ENCODE measurements around the gene RBBP9. TPM values are rescaled to one million over a fixed set of nuclear protein-coding genes. Genes with fewer than 3 reads are reported as not detected.

RBBP9 gene
- total and polyA plus RNA-seq, 3 donors from 2014 or later, result 8.9 to 13.6 (median 11.6) TPM

DNA sequence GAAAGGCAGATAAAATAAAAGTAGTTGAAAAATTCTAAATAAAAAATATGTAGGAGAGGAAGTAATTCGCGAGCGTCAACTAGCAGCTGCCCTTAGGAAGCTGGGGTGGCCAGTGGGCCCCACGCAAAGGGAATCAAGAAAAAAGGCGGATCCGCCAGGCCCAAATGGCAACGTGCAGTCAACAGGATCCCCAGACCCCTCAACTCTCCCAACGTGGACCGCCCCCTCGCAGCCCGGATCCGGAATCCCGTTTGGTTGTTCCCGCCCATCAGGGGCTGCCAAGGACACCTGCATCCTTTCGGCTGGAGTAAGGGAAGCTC is 30.5 kb downstream of the RBBP9 start:
- peak overlapping the region in 1 of 2 donors; percentile 92 for H3K27ac ChIP-seq
- intact Hi-C loops (cut with DNase I; ENCODE audit: low total_unique reads), result no loop called here
- H3K4me3 ChIP-seq, result peak overlapping the region; percentile 84 to 91
- no peak for TF ChIP-seq POLR2A (IDR thresholded peaks at IDR 0.05)
- TF ChIP-seq, protein P1, sequence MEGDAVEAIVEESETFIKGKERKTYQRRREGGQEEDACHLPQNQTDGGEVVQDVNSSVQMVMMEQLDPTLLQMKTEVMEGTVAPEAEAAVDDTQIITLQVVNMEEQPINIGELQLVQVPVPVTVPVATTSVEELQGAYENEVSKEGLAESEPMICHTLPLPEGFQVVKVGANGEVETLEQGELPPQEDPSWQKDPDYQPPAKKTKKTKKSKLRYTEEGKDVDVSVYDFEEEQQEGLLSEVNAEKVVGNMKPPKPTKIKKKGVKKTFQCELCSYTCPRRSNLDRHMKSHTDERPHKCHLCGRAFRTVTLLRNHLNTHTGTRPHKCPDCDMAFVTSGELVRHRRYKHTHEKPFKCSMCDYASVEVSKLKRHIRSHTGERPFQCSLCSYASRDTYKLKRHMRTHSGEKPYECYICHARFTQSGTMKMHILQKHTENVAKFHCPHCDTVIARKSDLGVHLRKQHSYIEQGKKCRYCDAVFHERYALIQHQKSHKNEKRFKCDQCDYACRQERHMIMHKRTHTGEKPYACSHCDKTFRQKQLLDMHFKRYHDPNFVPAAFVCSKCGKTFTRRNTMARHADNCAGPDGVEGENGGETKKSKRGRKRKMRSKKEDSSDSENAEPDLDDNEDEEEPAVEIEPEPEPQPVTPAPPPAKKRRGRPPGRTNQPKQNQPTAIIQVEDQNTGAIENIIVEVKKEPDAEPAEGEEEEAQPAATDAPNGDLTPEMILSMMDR (IDR thresholded peaks at IDR 0.05), result no peak
- H3K27me3 ChIP-seq, result no peaks in the 10 kb centered on the region
- H3K9me3 ChIP-seq, result no peaks in the 10 kb centered on the region
- WGBS, 2 donors, result 0% methylated on average over 15 of the region's 15 CpGs
- H3K36me3 ChIP-seq (ENCODE audit: low read depth, missing control alignments), result no peaks in the 10 kb centered on the region
- peaks cover 11% of the 10 kb centered on the region for H3K4me1 ChIP-seq
- DNase-seq, result no peak

DNA sequence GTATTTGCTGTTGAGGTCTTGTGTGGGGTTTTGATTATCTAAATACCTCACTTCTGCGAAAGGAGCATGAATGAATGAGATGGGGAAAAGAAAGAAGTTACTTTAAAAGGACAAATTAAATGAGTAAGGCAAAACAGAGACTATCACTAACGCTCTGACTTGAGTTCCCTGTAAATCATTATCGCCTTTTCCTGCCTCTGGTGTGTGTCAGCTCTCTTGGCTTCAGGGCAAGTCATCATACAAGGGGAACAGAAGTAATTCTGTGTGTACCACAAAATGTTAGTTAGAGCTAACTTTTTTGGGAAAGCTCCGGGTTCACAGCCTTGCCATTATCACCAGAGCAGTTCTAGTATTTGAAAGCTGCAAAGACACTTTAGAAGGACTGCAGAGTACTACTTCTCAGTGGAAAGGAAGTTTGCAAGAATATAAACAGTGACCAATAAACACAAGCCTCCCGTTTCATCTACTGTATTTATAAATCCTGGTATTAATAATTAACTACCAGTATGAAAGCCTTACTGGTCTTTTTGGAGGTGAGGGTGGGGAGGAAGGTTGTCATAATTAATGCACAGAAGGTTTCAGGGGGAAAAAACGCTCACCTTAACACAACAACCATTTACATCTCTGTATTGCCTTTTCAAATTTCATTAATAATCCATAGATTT is 31.4 kb downstream of the RBBP9 start:
- Histone ChIP-seq H3K4me3 (peak overlapping the region in 1 of 2 donors; percentile 84), H3K27me3 (no peaks in the 10 kb centered on the region), H3K4me1 (peaks cover 11% of the 10 kb centered on the region), H3K36me3 (ENCODE audit: low read depth, missing control alignments) (no peaks in the 10 kb centered on the region), H3K27ac (no peak overlapping the region), H3K9me3 (no peaks in the 10 kb centered on the region)
- no peak for DNase-seq
- TF ChIP-seq, protein P1 (IDR thresholded peaks at IDR 0.05), result no peak
- no peak for TF ChIP-seq POLR2A (IDR thresholded peaks at IDR 0.05)
- intact Hi-C loops (cut with DNase I; ENCODE audit: low total_unique reads), result no loop called here
- WGBS, 2 donors, result 52% methylated on average over 6 of the region's 6 CpGs

DNA sequence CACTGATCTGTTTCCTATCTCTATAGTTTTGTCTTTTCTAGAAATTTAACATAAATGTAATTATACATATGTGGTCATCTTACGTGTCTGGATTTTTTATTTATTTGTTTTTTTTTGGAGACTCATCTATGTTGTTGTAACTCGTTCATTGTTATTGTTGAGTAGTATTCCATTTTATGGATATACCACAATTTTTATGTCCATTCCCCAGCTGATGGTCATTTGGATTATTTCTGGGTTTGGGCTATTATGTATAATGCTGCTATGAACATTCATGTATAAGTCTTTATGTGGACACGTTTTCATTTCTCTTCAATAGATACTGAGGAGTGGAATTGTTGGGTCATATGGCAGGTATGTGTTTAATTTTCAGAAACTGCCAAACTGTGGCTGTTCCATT is 40.4 kb downstream of the RBBP9 start:
- Histone ChIP-seq H3K27me3 (no peaks in the 10 kb centered on the region), H3K27ac (no peak overlapping the region), H3K36me3 (ENCODE audit: low read depth, missing control alignments) (no peaks in the 10 kb centered on the region), H3K4me1 (no peaks in the 10 kb centered on the region), H3K4me3 (no peak overlapping the region), H3K9me3 (no peaks in the 10 kb centered on the region)
- 89 to 90% methylated on average over 3 of the region's 3 CpGs for WGBS, 2 donors
- DNase-seq, result no peak
- TF ChIP-seq, protein P1 (IDR thresholded peaks at IDR 0.05), result no peak
- no peak for TF ChIP-seq POLR2A (IDR thresholded peaks at IDR 0.05)
- intact Hi-C loops (cut with DNase I; ENCODE audit: low total_unique reads), result no loop called here

DNA sequence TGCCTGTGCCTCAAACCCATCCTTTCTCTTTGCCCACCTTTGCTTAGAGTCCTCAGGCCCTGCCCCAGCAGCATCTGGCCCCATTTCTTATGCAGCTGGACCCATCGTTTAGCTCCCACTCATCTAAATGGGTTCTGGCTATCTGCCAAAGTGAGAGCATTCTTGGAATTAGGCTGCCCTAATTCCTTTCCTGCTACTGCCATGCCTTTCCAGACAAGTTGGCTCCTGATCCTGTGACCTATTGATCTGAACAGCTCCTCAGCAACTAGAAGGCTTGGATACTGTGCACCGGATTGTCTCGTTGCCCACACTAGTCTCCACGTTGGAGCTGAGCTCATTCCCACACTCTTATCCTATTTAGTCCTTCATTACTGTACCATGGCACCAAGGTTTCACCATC is 53.1 kb downstream of the RBBP9 start:
- TF ChIP-seq POLR2A (IDR thresholded peaks at IDR 0.05), result no peak
- TF ChIP-seq, protein P1 (IDR thresholded peaks at IDR 0.05), result no peak
- DNase-seq, result no peak
- Histone ChIP-seq H3K27me3 (no peaks in the 10 kb centered on the region), H3K4me3 (no peak overlapping the region), H3K27ac (no peak overlapping the region), H3K4me1 (no peaks in the 10 kb centered on the region), H3K9me3 (no peaks in the 10 kb centered on the region), H3K36me3 (ENCODE audit: low read depth, missing control alignments) (no peaks in the 10 kb centered on the region)
- intact Hi-C loops (cut with DNase I; ENCODE audit: low total_unique reads), result no loop called here
- WGBS, 2 donors, result 45 to 74% methylated on average over 4 of the region's 4 CpGs

DNA sequence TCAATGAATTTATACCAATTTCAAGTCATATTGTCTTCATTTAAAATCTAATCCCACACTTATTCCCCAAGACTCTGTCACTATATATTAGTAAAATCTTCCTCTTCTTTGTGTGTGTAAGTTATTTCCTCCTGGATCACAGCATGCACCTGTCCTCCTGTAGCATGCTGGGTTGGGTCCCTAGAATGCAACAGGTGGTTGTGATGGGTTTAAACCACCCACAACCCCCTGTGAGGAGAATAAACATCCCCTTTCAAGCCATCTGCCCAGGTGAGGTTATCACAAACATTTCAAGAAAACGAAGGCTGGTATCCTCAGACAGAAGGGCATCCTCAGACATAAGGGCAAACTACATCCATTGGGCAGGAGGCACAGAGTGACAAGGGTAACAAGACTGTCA is 56.6 kb downstream of the RBBP9 start:
- intact Hi-C loops (cut with DNase I; ENCODE audit: low total_unique reads), result no loop called here
- no peaks in the 10 kb centered on the region for H3K27me3 ChIP-seq
- H3K9me3 ChIP-seq, result no peaks in the 10 kb centered on the region
- 45 to 46% methylated on average over 1 of the region's 1 CpG for WGBS, 2 donors
- TF ChIP-seq, protein P1 (IDR thresholded peaks at IDR 0.05), result no peak
- no peak for TF ChIP-seq POLR2A (IDR thresholded peaks at IDR 0.05)
- no peaks in the 10 kb centered on the region for H3K4me1 ChIP-seq
- no peak overlapping the region for H3K27ac ChIP-seq
- no peaks in the 10 kb centered on the region for H3K36me3 ChIP-seq (ENCODE audit: low read depth, missing control alignments)
- DNase-seq, result no peak
- H3K4me3 ChIP-seq, result no peak overlapping the region

Data from testis (tissue), 3 donors.